Measurements from ENCODE around the gene RHOJ.

GRCh38 chr14:63204407-63205043, at the start of gene RHOJ:
- no peak for TF ChIP-seq POLR2A (IDR thresholded peaks at IDR 0.05)
- no peak for TF ChIP-seq CTCF (IDR thresholded peaks at IDR 0.05)

Data from testis (tissue), 2 donors.